ENCODE data around the gene BCAS3.

GRCh38 chr17:61284174-61284573 is 606.5 kb downstream of the BCAS3 start:
- TF ChIP-seq, protein P1, sequence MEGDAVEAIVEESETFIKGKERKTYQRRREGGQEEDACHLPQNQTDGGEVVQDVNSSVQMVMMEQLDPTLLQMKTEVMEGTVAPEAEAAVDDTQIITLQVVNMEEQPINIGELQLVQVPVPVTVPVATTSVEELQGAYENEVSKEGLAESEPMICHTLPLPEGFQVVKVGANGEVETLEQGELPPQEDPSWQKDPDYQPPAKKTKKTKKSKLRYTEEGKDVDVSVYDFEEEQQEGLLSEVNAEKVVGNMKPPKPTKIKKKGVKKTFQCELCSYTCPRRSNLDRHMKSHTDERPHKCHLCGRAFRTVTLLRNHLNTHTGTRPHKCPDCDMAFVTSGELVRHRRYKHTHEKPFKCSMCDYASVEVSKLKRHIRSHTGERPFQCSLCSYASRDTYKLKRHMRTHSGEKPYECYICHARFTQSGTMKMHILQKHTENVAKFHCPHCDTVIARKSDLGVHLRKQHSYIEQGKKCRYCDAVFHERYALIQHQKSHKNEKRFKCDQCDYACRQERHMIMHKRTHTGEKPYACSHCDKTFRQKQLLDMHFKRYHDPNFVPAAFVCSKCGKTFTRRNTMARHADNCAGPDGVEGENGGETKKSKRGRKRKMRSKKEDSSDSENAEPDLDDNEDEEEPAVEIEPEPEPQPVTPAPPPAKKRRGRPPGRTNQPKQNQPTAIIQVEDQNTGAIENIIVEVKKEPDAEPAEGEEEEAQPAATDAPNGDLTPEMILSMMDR (IDR thresholded peaks at IDR 0.05): no peak
- no peak for TF ChIP-seq ZFX (IDR thresholded peaks at IDR 0.05; ENCODE audit: borderline replicate concordance)
